Uterus (tissue), 2 donors: ENCODE results near the gene HAUS2.

ENCODE experiments used
- POLR2A ChIP-seq, 2 donors: fragments of 450-650 bp; IDR thresholded peaks; one replicate each; pipeline ENCODE4 v1.6.1; 2016; ENCODE audit warnings: antibody characterized with exemption in 2 of 2, mild to moderate bottlenecking in 1 of 2, moderate library complexity in 1 of 2
- TF ChIP-seq, protein P1 (sequence below), 4 experiments: fragments of 200-600 bp in 2 of 4; fragments of 450-650 bp in 2 of 4; sonication (generic) in 2 of 4; IDR thresholded peaks; one replicate each; pipeline ENCODE4 v1.5.1; 2016 to 2019; ENCODE audit warnings: antibody characterized with exemption in 4 of 4, mild to moderate bottlenecking in 2 of 4, moderate library complexity in 1 of 4

GRCh38 chr15:42499858-42500609 lies 48.6 kb upstream of the HAUS2 start:
- no peak for TF ChIP-seq POLR2A (IDR thresholded peaks at IDR 0.05)
- TF ChIP-seq, protein P1, sequence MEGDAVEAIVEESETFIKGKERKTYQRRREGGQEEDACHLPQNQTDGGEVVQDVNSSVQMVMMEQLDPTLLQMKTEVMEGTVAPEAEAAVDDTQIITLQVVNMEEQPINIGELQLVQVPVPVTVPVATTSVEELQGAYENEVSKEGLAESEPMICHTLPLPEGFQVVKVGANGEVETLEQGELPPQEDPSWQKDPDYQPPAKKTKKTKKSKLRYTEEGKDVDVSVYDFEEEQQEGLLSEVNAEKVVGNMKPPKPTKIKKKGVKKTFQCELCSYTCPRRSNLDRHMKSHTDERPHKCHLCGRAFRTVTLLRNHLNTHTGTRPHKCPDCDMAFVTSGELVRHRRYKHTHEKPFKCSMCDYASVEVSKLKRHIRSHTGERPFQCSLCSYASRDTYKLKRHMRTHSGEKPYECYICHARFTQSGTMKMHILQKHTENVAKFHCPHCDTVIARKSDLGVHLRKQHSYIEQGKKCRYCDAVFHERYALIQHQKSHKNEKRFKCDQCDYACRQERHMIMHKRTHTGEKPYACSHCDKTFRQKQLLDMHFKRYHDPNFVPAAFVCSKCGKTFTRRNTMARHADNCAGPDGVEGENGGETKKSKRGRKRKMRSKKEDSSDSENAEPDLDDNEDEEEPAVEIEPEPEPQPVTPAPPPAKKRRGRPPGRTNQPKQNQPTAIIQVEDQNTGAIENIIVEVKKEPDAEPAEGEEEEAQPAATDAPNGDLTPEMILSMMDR (IDR thresholded peaks at IDR 0.05) = no peak
